ENCODE results near the gene C12orf42.

The C12orf42 gene

GRCh38 chr12:103314786-103315185 lies 181.0 kb downstream of the C12orf42 start:
- no peak for TF ChIP-seq CTCF (conservative IDR thresholded peaks at IDR 0.05; ENCODE audit: control insufficient read depth, insufficient read depth, low read depth, low read length)
- DNase-seq (ENCODE audit: low read depth), result no peak
- H3K4me3 ChIP-seq (ENCODE audit: control insufficient read depth, low read depth, low read length), result no peak overlapping the region

- H3K4me3 ChIP-seq (ENCODE audit: control insufficient read depth, low read depth, low read length), result no peak overlapping the region
- no peak for TF ChIP-seq CTCF (conservative IDR thresholded peaks at IDR 0.05; ENCODE audit: control insufficient read depth, insufficient read depth, low read depth, low read length)
- no peak for DNase-seq (ENCODE audit: low read depth)
Measured at GRCh38 chr12:103313894-103314293, 181.9 kb downstream of the C12orf42 start.

GRCh38 chr12:103312742-103313354 lies 182.9 kb downstream of the C12orf42 start:
- DNase-seq (ENCODE audit: low read depth), result no peak
- H3K4me3 ChIP-seq (ENCODE audit: control insufficient read depth, low read depth, low read length), result no peak overlapping the region
- TF ChIP-seq CTCF (conservative IDR thresholded peaks at IDR 0.05; ENCODE audit: control insufficient read depth, insufficient read depth, low read depth, low read length), result no peak

- TF ChIP-seq CTCF (conservative IDR thresholded peaks at IDR 0.05; ENCODE audit: control insufficient read depth, insufficient read depth, low read depth, low read length), result no peak
- DNase-seq (ENCODE audit: low read depth), result no peak
- no peak overlapping the region for H3K4me3 ChIP-seq (ENCODE audit: control insufficient read depth, low read depth, low read length)
Measured at GRCh38 chr12:103310546-103311270, 185.1 kb downstream of the C12orf42 start.

GRCh38 chr12:103308396-103308795 lies 187.4 kb downstream of the C12orf42 start:
- TF ChIP-seq CTCF (conservative IDR thresholded peaks at IDR 0.05; ENCODE audit: control insufficient read depth, insufficient read depth, low read depth, low read length), result no peak
- no peak overlapping the region for H3K4me3 ChIP-seq (ENCODE audit: control insufficient read depth, low read depth, low read length)
- DNase-seq (ENCODE audit: low read depth), result no peak

GRCh38 chr12:103303484-103303883 lies 192.3 kb downstream of the C12orf42 start:
- TF ChIP-seq CTCF (conservative IDR thresholded peaks at IDR 0.05; ENCODE audit: control insufficient read depth, insufficient read depth, low read depth, low read length), result no peak
- H3K4me3 ChIP-seq (ENCODE audit: control insufficient read depth, low read depth, low read length), result no peak overlapping the region
- DNase-seq (ENCODE audit: low read depth), result no peak

Measured in fibroblast of mammary gland (primary cell).